ENCODE measurements around the gene ATP6V1F.

Gene ATP6V1F

GRCh38 chr7:128835790-128836641 is 26.6 kb upstream of the ATP6V1F start:
- DNase-seq (ENCODE audit: low read depth): no peak

GRCh38 chr7:128836729-128837348 is 25.8 kb upstream of the ATP6V1F start:
- no peak for DNase-seq (ENCODE audit: low read depth)

- DNase-seq (ENCODE audit: low read depth): no peak
Observed at GRCh38 chr7:128837521-128837921, 25.1 kb upstream of the ATP6V1F start.

- no peak for DNase-seq (ENCODE audit: low read depth)
Observed at GRCh38 chr7:128838109-128838779, 24.4 kb upstream of the ATP6V1F start.

- no peak for DNase-seq (ENCODE audit: low read depth)
Observed at GRCh38 chr7:128838981-128839731, 23.5 kb upstream of the ATP6V1F start.

GRCh38 chr7:128839751-128840177 is 22.9 kb upstream of the ATP6V1F start:
- DNase-seq (ENCODE audit: low read depth): no peak

GRCh38 chr7:128840326-128841170 is 22.1 kb upstream of the ATP6V1F start:
- no peak for DNase-seq (ENCODE audit: low read depth)

GRCh38 chr7:128841171-128841690 is 21.4 kb upstream of the ATP6V1F start:
- no peak for DNase-seq (ENCODE audit: low read depth)

GRCh38 chr7:128841921-128842673 is 20.6 kb upstream of the ATP6V1F start:
- DNase-seq (ENCODE audit: low read depth): peak; percentile 24

- DNase-seq (ENCODE audit: low read depth): no peak
Observed at GRCh38 chr7:128842674-128843641, 19.7 kb upstream of the ATP6V1F start.

- no peak for DNase-seq (ENCODE audit: low read depth)
Observed at GRCh38 chr7:128843938-128844621, 18.6 kb upstream of the ATP6V1F start.

GRCh38 chr7:128844777-128845311 is 17.8 kb upstream of the ATP6V1F start:
- DNase-seq (ENCODE audit: low read depth): no peak

GRCh38 chr7:128845475-128845874 is 17.2 kb upstream of the ATP6V1F start:
- no peak for DNase-seq (ENCODE audit: low read depth)

- DNase-seq (ENCODE audit: low read depth): no peak
Observed at GRCh38 chr7:128845987-128846386, 16.7 kb upstream of the ATP6V1F start.

- no peak for DNase-seq (ENCODE audit: low read depth)
Observed at GRCh38 chr7:128846781-128847444, 15.7 kb upstream of the ATP6V1F start.

- DNase-seq (ENCODE audit: low read depth): no peak
Observed at GRCh38 chr7:128847721-128848211, 14.9 kb upstream of the ATP6V1F start.
